RWPE2 (cell line): ENCODE results near the gene MTUS2.

Experiments used
- ATAC-seq: fragments of 200-7000 bp; cut with Tn5 transposase; 3 replicates; pipeline ENCODE4 v1.9.1; 2021; ENCODE audit warnings: low read depth
- DNase-seq: peaks from one replicate; pipeline ENCODE4 v3.0.0-alpha.2; 2020; ENCODE audit warnings: low spot score
- H3K27ac ChIP-seq: fragments of 450-650 bp; 2 replicates; pipeline ENCODE4 v1.5.1; 2017; ENCODE audit warnings: mild to moderate bottlenecking; ENCODE audit not compliant: poor library complexity, severe bottlenecking
- H3K27me3 ChIP-seq: fragments of 250-450 bp; sonication (Bioruptor Pico); 2 replicates; pipeline ENCODE4 v1.5.1; 2021; ENCODE audit warnings: mild to moderate bottlenecking, moderate library complexity; ENCODE audit not compliant: insufficient read depth, poor library complexity, severe bottlenecking
- H3K36me3 ChIP-seq: fragments of 250-450 bp; sonication (Bioruptor Pico); 2 replicates; pipeline ENCODE4 v1.5.1; 2020; ENCODE audit warnings: low read depth, mild to moderate bottlenecking, moderate library complexity
- H3K4me1 ChIP-seq: fragments of 250-450 bp; sonication (Bioruptor Pico); 2 replicates; pipeline ENCODE4 v1.5.1; 2021; ENCODE audit warnings: mild to moderate bottlenecking, moderate library complexity; ENCODE audit not compliant: insufficient read depth, poor library complexity, severe bottlenecking
- H3K4me3 ChIP-seq: fragments of 250-450 bp; sonication (Bioruptor Pico); 2 replicates; pipeline ENCODE4 v1.5.1; 2021; ENCODE audit warnings: mild to moderate bottlenecking, moderate library complexity; ENCODE audit not compliant: severe bottlenecking
- H3K9me3 ChIP-seq: fragments of 250-450 bp; sonication (Bioruptor Pico); 2 replicates; pipeline ENCODE4 v1.5.1; 2021; ENCODE audit warnings: mild to moderate bottlenecking, moderate library complexity; ENCODE audit not compliant: severe bottlenecking
- CTCF ChIP-seq: fragments of 450-650 bp; IDR thresholded peaks from one replicate; pipeline ENCODE4 v1.5.1; 2017; ENCODE audit warnings: mild to moderate bottlenecking, moderate library complexity; ENCODE audit not compliant: poor library complexity, severe bottlenecking

The MTUS2 gene

GRCh38 chr13:29073755-29074154, 253.6 kb downstream of the MTUS2 start:
- H3K27ac ChIP-seq, result no peak overlapping the region
- ATAC-seq, result no peak
- H3K9me3 ChIP-seq, result no peaks in the 10 kb centered on the region
- no peak for TF ChIP-seq CTCF
- DNase-seq, result no peak
- H3K4me3 ChIP-seq, result no peak overlapping the region
- H3K36me3 ChIP-seq, result no peaks in the 10 kb centered on the region
- no peaks in the 10 kb centered on the region for H3K4me1 ChIP-seq
- H3K27me3 ChIP-seq, result peaks cover 2% of the 10 kb centered on the region

GRCh38 chr13:29077051-29077813, 257.1 kb downstream of the MTUS2 start:
- DNase-seq, result no peak
- Histone ChIP-seq H3K4me1 (no peaks in the 10 kb centered on the region), H3K4me3 (no peak overlapping the region), H3K27ac (no peak overlapping the region), H3K36me3 (no peaks in the 10 kb centered on the region), H3K9me3 (no peaks in the 10 kb centered on the region), H3K27me3 (no peaks in the 10 kb centered on the region)
- TF ChIP-seq CTCF, result no peak
- ATAC-seq, result no peak

DNA sequence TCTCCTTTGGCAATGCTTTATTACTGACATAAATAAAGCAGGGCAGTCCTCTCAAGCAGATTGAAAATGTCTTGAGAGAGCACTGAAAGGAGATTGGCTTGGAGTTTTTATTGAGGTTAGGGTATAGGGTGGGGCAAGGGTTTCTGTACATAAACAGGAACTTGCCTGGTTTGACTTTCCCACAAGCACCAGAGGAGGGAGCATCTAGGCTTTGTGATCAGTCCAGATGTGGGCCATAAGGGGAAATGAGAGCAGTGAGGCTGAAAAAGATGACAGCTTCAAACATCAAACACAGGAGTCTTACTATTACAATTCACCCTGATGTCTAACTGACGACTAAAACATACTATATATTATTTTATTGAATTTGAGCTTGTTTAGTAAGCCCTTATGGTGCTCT, 260.9 kb downstream of the MTUS2 start:
- ATAC-seq (no peak), DNase-seq (no peak)
- Histone ChIP-seq H3K27me3 (no peaks in the 10 kb centered on the region), H3K4me3 (no peak overlapping the region), H3K9me3 (no peaks in the 10 kb centered on the region), H3K36me3 (no peaks in the 10 kb centered on the region), H3K4me1 (no peaks in the 10 kb centered on the region), H3K27ac (no peak overlapping the region)
- no peak for TF ChIP-seq CTCF

DNA sequence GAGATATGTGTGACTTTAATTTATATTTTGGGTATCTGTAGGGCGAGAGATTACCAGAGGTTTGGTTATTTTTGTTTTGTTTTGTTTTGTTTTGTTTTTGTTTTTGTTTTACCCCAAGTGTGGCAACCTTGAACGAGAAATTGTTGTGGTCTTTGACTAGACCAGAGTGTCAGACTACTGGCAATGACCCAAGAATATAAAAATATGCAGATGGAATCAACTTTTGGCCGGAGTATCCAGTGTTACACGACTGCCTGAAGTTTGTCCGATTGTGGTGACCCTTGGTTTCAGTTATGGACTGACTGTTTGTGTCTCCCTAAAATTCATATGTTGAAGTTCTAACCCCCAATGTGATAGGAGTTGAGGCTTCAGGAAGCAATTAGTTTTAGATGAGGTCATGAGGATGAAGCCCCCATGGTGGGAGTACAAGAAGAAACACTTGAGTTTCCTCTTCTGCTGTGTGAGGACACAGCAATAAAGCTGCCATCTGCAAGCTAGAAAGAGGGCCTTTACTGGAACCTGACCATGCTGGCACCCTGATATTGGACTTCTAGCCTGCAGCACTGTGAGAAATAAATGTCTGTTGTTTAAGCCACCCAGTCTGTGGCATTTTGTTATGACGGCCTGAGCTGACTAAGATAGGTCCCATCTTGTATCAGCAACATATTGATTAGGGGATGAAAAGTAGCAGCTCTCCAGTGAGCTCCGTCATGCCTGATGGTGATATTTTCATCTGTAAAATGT, 261.7 kb downstream of the MTUS2 start:
- DNase-seq (no peak), ATAC-seq (no peak)
- Histone ChIP-seq H3K27ac (no peak overlapping the region), H3K27me3 (no peaks in the 10 kb centered on the region), H3K4me1 (no peaks in the 10 kb centered on the region), H3K36me3 (no peaks in the 10 kb centered on the region), H3K9me3 (no peaks in the 10 kb centered on the region), H3K4me3 (no peak overlapping the region)
- TF ChIP-seq CTCF, result no peak
